NCI-H446 (cell line): ENCODE results near the gene ZFYVE1.
"Not testable (repeated sequence)": the region's sequence is repeated elsewhere in the genome, so short reads cannot be mapped to it uniquely, and the experiment has no call there.

Experiments
- DNase-seq, 2 experiments: peaks; one replicate each; lab custom pipeline; 2025; lab: John Stamatoyannopoulos, UW

Gene ZFYVE1

GRCh38 chr14:73026845-73027542, at the start of gene ZFYVE1:
Gene ZFYVE1 (minus strand): TSS chr14:73027106. CDS start chr14:73024508, 2,598 bp downstream.
- DNase-seq = peak; percentile 96 to 97

- DNase-seq = no peak
Measured at GRCh38 chr14:73069585-73069984, 42.7 kb upstream of the ZFYVE1 start.

DNA sequence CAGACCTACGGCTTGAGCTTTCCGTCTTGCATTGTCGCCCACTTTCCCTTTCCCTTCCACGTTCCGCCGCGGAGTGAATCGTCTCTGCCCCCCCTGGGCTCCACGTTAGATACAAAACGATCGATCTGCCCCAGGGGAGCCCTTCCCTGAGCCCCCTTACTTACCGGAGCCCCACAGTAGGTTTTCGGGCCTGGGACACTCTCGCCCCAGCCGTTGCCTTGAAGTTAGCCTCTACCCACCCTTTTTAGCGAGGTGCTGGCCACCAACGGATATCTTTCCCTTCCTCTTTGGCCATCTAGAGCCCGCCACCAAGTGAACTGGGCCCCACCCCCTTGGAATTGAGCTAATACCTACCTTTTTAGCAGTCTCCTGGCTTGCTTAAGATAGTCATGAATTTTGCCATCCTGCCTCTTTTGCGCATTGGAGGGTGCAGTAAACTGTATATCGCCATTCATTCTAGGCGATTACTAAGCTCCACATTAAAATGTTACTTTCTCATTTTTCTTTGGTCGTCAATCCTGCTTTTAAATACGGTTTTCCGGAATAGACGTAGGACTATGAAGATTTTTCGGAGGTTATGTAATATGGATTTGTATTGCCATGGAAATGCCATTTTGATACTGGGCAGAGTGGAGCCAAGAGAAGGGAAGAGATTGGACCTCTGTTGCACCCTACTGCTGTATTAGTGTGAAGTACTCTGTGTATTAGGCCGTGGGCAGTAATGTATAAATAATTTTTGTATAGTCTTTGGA, 32.2 kb upstream of the ZFYVE1 start:
- no peak for DNase-seq

GRCh38 chr14:73058224-73058921, 31.5 kb upstream of the ZFYVE1 start, which contains the start of gene RBM25:
Gene RBM25 (plus strand): TSS chr14:73058534. CDS start chr14:73071642, 13,108 bp downstream.
- DNase-seq = peak; percentile 97 to 99

GRCh38 chr14:73057944-73058223, 31.0 kb upstream of the ZFYVE1 start:
- DNase-seq = no peak

- DNase-seq = no peak
Measured at GRCh38 chr14:73055251-73055650, 28.3 kb upstream of the ZFYVE1 start.

DNA sequence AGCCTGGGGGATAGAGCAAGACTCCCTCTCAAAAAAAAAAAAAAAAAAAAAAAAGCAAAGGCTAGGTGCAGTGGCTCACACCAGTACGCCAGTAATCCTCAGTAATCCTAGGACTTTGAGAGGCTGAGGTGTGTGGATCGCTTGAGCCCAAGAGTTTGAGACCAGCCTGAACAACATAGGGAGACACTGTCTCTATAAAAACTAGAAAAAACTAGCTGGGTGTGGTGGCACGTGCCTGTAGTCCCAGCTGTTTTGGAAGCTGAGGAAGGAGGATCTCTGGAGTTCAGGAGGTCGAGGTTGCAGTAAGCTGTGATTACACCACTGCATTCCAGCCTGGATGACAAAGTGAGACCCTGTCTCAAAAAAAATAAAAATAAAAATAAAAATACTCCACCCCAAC, 22.5 kb upstream of the ZFYVE1 start:
- no peak for DNase-seq

DNA sequence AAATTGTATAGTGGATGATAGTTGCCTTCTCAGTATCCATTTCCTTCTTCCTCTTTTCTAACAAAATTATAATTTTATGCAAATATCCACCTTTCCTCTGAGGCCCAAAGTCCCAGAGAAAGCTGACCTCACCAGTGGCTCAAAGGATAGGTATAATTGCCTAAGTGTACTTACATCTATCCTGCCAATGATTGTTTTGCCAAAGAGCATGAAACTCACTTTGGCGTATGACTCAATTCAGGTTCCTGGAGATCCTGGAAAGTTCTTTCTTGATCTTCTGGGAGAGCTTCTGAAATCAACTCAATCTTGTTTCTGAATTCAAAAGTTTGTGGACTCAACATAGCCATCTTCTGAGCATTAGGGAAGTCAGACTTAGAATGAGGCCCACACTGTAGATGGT, 20.9 kb upstream of the ZFYVE1 start:
- no peak for DNase-seq

- DNase-seq = not testable (repeated sequence)
Measured at GRCh38 chr14:73036706-73037450, 10.0 kb upstream of the ZFYVE1 start.

DNA sequence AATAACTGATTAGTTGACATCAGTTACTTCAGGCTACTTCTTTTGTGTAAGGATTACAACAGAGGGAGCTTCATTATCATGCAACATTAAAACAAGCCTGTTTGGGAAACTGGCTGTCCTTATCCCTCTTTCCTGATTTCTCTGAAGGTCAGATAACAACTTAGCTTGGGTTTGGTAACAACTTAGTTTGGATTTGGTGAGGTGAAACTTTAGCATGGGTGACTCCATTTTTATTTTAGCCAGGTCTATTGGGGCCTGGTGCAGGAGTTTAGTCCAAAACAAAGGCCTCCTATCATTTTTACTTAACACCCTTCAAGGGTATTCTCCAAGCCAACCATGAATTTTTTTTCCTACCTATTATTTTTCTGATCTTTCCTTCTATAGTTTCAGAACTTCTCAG, 1.1 kb upstream of the ZFYVE1 start:
- no peak for DNase-seq

GRCh38 chr14:73027546-73027945, 640 bp upstream of the ZFYVE1 start:
- DNase-seq = no peak

- DNase-seq = no peak
Measured at GRCh38 chr14:73026243-73026844, 562 bp downstream of the ZFYVE1 start.

DNA sequence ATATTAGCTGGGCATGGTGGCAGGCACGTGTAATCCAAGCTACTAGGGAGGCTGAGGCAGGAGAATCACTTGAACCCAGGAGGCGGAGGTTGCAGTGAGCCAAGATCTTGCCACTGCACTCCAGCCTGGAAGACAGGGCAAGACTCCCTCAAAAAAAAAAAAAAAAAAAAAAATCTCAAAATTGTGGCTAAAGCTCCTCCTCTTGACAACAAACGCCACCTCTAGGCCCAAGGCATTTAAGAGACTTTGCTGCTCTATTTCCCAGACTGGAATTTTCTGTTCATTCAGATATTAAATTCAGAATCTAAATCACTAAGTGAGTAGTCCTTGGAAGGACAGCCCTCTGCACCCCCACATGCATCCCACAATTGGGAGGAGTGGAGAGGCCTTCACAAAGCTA, 1.4 kb downstream of the ZFYVE1 start:
- no peak for DNase-seq

DNA sequence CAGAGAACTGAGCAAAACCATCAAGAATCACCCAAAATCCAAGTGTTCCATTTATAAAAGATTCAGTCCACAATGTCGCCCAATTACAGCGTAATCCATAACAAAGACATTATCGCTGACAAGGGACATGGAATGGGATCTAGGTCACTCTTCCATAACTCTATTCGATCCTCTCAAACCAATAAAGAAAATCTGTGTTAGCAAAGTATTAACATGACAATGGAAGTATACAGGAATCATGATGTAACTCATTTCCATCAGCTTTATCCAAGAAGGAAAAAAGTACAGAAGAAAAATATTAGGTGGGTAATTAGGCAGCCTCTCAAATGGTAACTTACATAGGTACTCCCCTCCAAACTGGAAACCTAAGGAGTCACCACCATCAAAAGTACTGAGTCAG, 4.9 kb downstream of the ZFYVE1 start:
- DNase-seq = no peak

DNA sequence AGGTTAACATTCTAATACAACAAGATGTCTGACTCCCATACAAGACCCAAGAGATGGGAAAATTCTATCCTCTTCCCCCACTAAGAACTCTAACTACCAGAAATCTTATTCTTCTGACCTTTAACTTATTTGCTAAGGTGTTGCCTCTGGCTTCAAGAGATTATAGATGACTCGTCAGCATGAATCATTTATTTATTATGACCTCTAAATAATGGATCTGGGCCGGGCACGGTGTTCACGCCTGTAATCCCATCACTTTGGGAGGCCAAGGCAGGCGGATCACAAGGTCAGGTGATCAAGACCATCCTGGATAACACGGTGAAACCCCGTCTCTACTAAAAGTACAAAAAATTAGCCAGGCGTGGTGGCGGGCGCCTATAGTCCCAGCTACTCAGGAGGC, 10.9 kb downstream of the ZFYVE1 start:
- DNase-seq = not testable (repeated sequence)

DNA sequence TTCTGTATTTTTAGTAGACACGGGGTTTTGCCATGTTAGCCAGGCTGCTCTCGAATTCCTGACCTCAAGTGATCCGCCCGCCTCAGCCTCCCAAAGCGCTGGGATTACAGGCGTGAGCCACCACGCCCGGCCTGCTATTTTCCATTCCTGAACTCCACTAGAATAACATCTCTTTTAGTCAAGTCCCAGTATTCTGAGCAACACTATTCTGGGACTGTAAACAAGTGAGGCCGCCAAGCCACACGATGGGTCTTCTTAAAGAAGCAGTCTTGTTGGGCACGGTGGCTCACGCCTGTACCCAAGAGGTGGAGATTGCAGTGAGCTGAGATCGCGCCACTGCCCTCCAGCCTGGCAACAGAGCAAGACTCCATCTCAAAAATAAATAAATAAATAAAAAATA, 11.4 kb downstream of the ZFYVE1 start:
- DNase-seq = not testable (repeated sequence)

GRCh38 chr14:73014105-73014504, 12.8 kb downstream of the ZFYVE1 start:
- DNase-seq = no peak

- not testable (repeated sequence) for DNase-seq
Measured at GRCh38 chr14:73011189-73011588, 15.7 kb downstream of the ZFYVE1 start.

- no peak for DNase-seq
Measured at GRCh38 chr14:73008501-73008900, 18.4 kb downstream of the ZFYVE1 start.

DNA sequence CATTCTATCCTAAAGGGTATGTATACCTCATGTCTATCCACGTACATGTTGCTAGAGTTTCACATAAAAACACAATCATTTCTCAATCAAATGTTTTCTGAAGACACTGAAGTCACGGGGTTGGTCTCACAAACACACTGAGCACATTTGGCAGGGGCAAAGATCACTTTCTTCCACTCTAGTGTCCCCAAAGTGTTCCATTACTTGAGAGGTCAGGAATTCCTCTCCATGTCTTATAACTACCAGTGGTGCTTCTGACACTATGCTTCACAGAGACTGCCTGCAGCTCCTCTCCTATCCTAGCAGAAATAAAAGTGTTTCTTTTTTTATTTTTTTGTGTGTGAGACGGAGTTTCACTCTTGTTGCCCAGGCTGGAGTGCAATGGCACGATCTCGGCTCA, 19.1 kb downstream of the ZFYVE1 start:
- DNase-seq = no peak

GRCh38 chr14:73004641-73005040, 22.3 kb downstream of the ZFYVE1 start:
- not testable (repeated sequence) for DNase-seq

DNA sequence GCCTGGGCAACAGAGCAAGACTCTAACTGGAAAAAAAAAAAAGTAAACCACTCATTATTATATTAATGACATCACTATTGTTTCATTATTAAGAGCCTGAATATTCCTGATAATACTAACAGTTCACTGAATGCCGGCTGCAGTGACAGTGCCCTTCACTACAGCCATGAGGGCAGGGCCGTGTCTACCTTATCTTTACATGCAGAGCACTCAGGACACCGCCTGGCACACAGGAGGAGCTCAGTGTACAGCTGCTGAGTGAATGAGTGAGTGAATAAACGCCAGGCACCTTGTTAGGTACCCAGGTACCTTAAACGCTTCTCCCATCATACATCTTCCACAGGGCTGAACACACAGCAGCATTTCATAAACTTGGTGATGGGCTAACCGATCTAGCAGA, 23.2 kb downstream of the ZFYVE1 start:
- DNase-seq = no peak
